Fibroblast of skin of right quadriceps (primary cell): ENCODE measurements around the gene SLC29A1.

Experiments
- DNase-seq: peaks from one replicate; pipeline ENCODE4 v3.0.0-alpha.2; 2013

Gene SLC29A1

DNA sequence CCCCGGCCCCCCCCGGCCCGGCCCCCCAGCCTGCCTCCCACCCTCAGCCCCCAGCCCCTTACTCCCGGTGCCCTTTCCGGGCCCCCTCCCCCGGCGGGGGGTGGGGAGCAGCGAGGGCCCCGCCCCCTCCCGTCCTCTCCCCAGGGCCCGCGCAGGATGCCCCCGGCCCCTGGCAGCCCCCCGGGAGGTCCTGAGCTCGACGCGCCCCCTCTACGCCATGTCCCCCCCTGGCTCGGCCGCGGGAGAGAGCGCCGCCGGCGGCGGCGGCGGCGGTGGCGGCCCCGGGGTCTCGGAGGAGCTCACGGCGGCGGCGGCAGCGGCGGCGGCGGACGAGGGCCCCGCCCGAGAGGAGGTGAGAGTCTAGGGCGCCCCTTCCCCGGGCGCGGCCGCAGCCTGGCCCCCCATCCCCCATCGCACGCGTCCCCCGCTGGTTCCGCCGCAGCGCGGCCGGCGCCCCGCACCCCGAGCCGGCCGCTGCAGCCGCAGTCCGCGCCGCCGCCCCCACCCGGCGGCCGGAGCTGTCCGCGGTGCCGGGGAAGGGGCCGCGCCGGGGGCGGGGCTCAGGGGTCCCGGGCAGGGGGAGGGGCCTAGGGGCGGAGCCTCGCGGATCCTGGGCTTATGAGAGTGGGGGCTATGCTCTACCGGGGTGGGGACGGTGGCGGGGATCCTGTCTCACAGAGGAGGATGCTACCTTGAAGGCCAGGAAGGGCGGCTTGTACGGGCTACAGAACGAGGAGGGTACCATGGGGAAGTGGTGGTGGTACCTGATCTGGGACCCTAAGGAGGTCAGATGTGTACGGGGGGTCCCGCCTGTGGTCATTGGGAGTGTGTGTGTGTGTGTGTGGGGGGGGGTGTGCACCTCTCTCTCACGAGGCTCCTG, 47.4 kb downstream of the SLC29A1 start:
- no peak for DNase-seq

DNA sequence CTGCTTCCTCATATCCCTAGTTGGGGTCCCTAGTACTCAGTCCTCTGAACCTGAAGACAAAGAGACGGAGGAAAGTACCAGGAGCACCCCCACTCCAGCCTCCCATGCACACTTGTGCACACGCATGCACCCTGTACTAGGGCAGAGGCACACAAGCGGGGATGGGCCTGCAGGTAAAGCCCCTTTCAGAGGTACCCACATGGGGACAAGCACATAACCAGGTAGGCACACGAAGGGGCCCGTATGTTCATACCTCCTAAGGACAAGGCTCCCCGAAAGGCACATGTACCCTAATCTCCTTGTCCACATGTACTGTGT, 48.0 kb downstream of the SLC29A1 start:
- no peak for DNase-seq

DNA sequence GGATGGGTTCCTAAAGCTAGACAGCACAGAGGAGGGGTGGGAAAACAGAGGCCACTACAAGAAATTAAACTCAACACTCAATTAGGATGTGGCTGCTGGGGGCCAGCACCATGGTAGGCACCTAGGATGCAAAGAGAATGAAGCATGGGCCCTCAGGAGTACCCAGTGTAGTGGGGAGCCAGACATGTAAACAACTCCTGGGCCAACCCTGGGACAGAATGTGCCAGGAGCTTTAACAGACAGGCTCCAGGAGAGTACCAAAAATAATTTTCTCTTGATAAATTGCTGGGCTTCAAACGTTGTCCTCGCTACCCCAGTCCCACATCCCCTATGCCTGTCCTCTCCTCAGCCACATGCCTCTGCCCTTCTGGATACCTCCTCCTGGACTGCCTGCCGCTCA, 48.5 kb downstream of the SLC29A1 start:
- DNase-seq = no peak

DNA sequence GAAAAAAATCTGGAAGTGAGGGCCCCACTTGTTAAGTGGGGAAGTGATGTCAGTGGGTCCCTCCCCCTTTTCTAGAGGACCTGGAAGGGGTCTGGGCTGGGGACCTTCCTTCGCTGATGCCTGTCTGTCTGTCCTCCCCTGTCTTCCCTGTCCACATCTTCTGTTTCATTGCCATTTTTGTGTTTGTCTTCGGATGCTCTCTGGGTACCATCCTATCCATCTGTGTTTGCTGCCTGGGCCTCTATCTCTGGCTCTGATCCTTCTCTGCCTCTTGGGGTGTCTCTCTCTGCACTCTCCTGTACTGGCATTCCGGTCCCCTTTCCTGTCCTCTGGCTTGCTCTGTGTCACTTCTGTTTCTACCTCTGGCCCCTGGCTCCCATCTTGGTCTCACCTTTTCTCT, 49.1 kb downstream of the SLC29A1 start:
- no peak for DNase-seq

DNA sequence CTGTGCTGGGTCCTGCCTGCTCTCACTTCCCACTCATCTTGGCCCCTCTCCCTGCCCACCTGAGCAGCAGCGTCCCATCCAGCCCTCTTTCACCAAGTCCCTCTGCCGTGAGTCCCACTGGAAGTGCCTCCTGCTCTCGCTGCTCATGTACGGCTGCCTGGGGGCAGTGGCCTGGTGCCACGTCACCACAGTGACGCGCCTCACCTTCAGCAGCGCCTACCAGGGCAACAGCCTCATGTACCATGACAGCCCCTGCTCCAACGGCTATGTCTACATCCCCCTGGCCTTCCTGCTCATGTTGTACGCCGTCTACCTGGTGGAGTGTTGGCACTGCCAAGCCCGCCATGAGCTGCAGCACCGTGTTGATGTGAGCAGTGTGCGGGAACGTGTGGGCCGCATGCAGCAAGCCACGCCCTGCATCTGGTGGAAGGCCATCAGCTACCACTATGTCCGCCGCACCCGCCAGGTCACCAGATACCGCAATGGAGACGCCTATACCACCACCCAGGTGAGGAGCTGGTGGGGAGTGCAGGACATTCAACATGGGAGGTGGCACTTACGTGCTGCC, 49.7 kb downstream of the SLC29A1 start:
- no peak for DNase-seq

DNA sequence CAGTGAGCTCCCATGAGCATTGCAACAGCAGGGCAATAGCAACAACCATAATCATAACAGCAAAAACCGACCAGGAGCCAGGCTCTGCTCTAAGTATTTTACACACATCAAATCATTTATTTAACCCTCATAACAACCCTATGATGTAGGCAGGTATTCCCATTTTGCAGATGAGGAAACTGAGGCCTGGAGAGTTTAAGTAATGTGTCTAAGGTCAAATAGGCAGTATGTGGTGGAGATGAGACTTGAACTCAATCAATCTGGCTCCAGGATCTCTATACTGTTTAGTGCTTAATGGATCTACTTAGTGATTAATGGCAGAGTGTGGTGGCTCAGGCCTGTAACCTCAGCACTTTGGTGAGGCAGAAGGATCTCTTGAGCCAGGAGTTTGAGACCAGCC, 50.2 kb downstream of the SLC29A1 start:
- DNase-seq = no peak

DNA sequence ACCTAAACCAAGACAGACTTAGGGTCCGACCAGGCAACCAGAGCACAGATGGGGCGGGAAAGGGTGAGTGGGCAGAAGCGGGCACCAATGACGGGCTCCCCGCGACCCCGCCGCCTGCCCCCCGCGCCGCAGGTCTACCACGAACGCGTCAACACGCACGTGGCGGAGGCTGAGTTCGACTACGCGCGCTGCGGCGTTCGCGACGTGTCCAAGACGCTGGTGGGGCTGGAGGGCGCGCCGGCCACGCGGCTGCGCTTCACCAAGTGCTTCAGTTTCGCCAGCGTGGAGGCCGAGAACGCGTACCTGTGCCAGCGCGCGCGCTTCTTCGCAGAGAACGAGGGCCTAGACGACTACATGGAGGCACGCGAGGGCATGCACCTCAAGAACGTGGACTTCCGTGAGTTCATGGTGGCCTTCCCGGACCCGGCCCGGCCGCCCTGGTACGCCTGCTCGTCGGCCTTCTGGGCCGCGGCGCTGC, 51.9 kb downstream of the SLC29A1 start:
- DNase-seq = no peak

DNA sequence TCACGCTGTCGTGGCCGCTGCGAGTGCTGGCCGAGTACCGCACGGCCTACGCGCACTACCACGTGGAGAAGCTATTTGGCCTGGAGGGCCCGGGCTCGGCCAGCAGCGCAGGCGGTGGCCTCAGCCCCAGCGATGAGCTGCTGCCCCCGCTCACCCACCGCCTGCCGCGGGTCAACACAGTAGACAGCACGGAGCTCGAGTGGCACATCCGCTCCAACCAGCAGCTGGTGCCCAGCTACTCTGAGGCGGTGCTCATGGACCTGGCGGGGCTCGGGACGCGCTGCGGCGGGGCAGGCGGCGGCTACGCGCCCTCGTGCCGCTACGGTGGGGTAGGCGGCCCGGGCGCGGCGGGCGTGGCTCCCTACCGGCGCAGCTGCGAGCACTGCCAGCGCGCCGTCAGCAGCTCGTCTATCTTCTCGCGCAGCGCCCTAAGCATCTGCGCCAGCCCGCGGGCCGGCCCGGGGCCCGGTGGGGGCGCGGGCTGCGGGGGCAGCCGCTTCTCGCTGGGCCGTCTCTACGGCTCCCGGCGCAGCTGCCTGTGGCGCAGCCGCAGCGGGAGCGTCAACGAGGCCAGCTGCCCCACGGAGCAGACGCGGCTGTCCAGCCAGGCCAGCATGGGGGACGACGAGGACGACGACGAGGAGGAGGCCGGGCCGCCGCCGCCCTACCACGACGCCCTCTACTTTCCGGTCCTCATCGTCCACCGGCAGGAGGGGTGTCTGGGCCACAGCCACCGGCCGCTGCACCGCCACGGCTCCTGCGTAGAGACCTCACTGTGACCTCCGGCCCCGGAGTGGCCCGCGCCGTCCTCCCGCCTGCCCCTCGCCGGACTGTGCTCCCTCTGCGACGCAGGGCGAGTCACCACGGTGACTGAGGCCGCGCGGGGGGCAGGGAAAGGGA, 52.6 kb downstream of the SLC29A1 start:
- no peak for DNase-seq

DNA sequence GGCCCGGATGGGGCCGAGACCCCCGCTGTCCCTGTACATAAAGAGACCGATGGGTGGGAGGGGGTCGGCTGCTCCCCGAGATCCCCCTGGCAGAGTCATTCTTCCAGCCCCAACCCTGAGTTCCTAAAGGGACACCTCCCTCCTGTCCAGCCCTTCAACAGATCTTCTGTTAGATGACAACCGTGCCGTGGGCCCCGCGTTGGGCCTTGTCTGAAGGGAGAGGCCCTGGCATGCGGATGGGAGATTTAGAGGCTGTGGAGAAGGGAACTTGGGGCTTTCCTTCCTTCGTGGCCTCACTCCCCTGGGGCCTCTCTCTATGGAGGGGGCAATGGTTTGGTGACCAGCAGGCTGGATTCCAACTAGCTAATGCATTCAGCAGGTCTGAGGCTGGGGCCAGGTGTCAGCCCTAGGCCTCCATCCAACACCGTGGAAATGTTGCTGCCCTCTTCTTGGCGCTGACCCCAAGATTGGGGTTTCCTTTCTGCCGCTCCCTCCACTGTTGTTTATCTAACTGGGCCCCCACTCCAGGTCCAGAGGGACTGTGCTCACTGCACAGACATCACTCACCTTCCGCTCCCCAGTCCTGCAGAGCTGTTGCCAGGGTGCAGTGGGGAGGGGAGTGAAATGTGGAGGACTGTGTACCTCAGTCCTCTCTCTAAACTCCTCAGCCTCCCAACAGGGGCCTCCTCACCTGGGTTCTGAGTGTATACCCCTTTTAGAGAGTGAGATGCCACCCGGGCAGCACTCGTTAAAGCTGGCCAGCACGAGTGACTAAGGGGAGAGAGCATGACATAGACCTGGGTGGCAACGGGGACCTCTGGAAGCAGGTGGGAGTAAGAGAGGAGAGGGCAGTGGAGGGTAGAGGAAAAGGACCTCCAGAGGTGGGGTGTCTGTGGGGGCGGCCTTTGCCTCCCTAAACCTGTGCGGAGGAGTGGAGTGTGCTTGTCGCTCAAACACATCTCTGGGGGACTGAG, 53.6 kb downstream of the SLC29A1 start:
- no peak for DNase-seq

DNA sequence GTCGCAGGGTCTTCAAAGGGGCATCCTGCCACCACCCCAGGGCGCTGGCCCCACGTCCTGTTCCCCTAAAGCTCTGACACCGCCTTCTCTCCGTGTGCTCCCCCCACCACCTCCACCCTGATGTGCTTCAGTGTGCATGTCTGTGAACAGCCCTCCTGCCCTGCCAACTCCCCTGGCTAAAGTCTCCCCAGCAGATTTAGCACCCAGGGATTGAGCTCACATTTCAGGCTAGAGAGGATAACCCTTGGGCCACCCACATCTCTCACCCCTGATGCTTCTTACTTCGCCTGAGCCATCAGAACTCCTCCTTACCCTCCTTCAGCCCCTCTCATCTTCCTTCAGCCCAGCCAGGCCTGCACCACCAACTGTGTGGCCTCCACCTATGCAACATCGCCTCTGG, 54.4 kb downstream of the SLC29A1 start:
- DNase-seq = no peak

DNA sequence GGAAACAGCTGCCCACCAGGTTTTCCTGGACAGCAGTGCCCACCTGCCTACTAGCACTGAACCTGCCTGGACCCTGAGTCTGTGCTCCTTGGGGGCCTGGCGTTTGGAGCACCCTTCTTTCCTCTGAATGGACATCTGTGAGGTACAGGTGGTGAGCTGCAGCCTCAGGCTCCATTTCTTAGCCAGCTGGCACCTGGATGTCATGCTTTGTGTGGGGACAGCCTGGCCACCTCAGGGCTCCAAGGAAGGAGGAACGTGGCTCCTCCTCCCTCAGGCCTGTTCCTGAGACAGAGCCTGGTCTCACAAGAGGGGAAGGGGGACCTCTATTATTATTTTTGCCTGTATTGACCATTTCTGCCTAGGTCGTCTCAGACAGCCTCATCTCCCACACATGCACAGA, 54.9 kb downstream of the SLC29A1 start:
- DNase-seq = no peak

DNA sequence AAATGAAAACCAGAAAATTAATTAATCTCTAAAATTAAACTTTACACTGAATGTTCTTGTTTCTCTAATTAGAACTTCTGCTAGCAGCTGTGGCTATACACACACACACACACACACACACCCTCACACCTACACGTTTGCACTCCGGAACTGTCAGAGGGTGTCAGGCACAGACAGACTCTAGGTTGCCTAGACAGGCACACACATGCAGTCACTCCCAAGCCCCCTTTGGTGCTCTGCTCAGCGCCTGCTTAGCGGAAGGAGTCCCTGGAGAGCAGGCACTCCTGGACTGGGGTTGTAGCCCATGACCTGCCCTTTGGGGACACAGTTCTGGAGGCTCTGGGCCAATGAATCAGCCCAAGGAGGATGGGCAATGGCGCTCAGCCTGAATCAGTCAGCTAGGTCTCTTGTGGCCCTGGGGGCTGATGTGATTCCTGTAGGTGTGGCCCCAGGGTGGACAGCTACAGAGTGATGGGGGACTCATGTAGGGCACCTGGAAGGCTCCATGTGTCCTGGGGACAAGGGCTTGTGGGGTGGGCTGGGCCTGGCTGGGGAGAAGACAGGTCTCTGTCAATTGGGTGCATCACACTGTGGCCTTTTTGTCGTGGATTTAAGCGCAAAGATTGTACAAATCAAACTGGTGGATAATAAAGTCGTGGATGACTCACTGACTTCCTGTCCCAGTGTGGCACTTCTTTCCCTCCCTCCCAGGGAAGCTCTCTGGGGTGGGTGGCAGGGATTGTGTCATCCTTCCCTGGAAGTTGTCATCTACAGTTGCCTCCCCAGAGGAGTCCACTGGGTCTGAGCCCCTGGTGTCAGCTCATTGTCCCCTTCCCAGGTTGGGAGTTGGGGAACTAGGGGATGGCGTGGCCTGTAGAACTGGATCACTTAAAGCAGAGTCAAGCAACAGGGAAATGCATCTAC, 55.6 kb downstream of the SLC29A1 start:
- no peak for DNase-seq
